Endothelial cell of umbilical vein (primary cell): ENCODE data around the gene CAMSAP3. TPM values are rescaled to one million over a fixed set of nuclear protein-coding genes. Genes with fewer than 3 reads are reported as not detected.

Experiments
- BruUV-seq: library from RNA; stranded (reverse); fragments of 400-500 nt; replicated peaks from 2 replicates; lab custom pipeline; 2021; lab: Mats Ljungman, UMichigan
- CTCF ChIA-PET: fragments of 300-600, 350-600 bp; sonication (Branson Sonifier 250); formaldehyde crosslinking; loops from one replicate; lab custom pipeline; 2021; ENCODE audit warnings: antibody characterized with exemption, inconsistent platforms; lab: Charles Lee
- POLR2A ChIA-PET: fragments of 300-600, 350-600 bp; sonication (Branson Sonifier 250); formaldehyde crosslinking; loops from one replicate; lab custom pipeline; 2021; ENCODE audit warnings: antibody characterized with exemption, inconsistent platforms; lab: Charles Lee
- DNase-seq: peaks from one replicate; pipeline ENCODE4 v3.0.0-alpha.2; 2011; ENCODE audit warnings: low read depth, low spot score
- FAIRE-seq: peaks from 2 replicates; lab custom pipeline; 2011; peaks lifted over from hg19 to GRCh38; lab: Jason Lieb, UNC
- H2AFZ ChIP-seq: 2 replicates; pipeline ENCODE4 v1.6.0; 2012; ENCODE audit warnings: low read depth, low read length, control low read depth, inconsistent platforms
- H3K27ac ChIP-seq: 2 replicates; pipeline ENCODE4 v1.5.1; 2011; ENCODE audit warnings: low read depth, mild to moderate bottlenecking, control low read depth, low read length, moderate library complexity; ENCODE audit not compliant: insufficient read depth
- H3K27me3 ChIP-seq, 2 experiments: 2 replicates each; pipeline versions ENCODE4 v1.6.0 to v1.6.1; 2011; ENCODE audit warnings: low read length in 2 of 2, mixed read lengths in 1 of 2; ENCODE audit not compliant: control insufficient read depth in 2 of 2, insufficient read depth in 2 of 2
- H3K36me3 ChIP-seq, 2 experiments: 2 replicates in 1 of 2; 3 replicates in 1 of 2; pipeline ENCODE4 v1.5.1; 2011; ENCODE audit warnings: low read length in 2 of 2, mild to moderate bottlenecking in 1 of 2, moderate library complexity in 1 of 2; ENCODE audit not compliant: control insufficient read depth in 2 of 2, insufficient read depth in 2 of 2; ENCODE audit errors: extremely low read depth in 1 of 2
- H3K4me1 ChIP-seq: 3 replicates; pipeline ENCODE4 v1.5.1; 2011; ENCODE audit warnings: mild to moderate bottlenecking, low read length; ENCODE audit not compliant: control insufficient read depth, insufficient read depth; ENCODE audit errors: extremely low read depth
- H3K4me2 ChIP-seq: 2 replicates; pipeline ENCODE4 v1.6.1; 2011; ENCODE audit warnings: low read length, control low read depth, mixed read lengths; ENCODE audit not compliant: insufficient read depth
- H3K4me3 ChIP-seq, 3 experiments: fragments of 200-600 bp in 1 of 3; sonication (generic), shearing (Covaris generic) in 1 of 3; replicated peaks in 1 of 3; 2 replicates each; pipeline ENCODE4 v1.5.1; 2011 to 2016; ENCODE audit warnings: control low read depth in 3 of 3, low read length in 3 of 3, mild to moderate bottlenecking in 2 of 3, inconsistent platforms in 1 of 3, low read depth in 1 of 3, moderate library complexity in 1 of 3; ENCODE audit not compliant: insufficient read depth in 1 of 3
- H3K79me2 ChIP-seq: 2 replicates; pipeline ENCODE4 v1.6.0; 2012; ENCODE audit warnings: low read length, inconsistent platforms; ENCODE audit not compliant: control insufficient read depth, insufficient read depth
- H3K9ac ChIP-seq: replicated peaks from 2 replicates; pipeline ENCODE3; 2011; ENCODE audit warnings: low read length, control low read depth; ENCODE audit not compliant: insufficient read depth; ENCODE audit errors: extremely low read depth
- H3K9me1 ChIP-seq: replicated peaks from 3 replicates; pipeline ENCODE4 v1.6.0; 2011; ENCODE audit warnings: mild to moderate bottlenecking, low read length; ENCODE audit not compliant: control insufficient read depth, insufficient read depth; ENCODE audit errors: extremely low read depth
- H3K9me3 ChIP-seq: replicated peaks from 2 replicates; pipeline ENCODE4 v1.5.1; 2012; ENCODE audit warnings: low read length, inconsistent platforms; ENCODE audit not compliant: control insufficient read depth, insufficient read depth
- H4K20me1 ChIP-seq: replicated peaks from 2 replicates; pipeline ENCODE3; 2011; ENCODE audit warnings: mild to moderate bottlenecking, low read length; ENCODE audit not compliant: control insufficient read depth, insufficient read depth; ENCODE audit errors: extremely low read depth
- EZH2 ChIP-seq: IDR thresholded peaks from 2 replicates; pipeline ENCODE4 v1.6.1; 2012; ENCODE audit warnings: borderline replicate concordance, low read depth, mild to moderate bottlenecking, moderate library complexity, low read length, inconsistent platforms; ENCODE audit not compliant: severe bottlenecking
- FOS ChIP-seq: IDR thresholded peaks from 2 replicates; pipeline ENCODE4 v1.6.1; 2011; ENCODE audit warnings: mild to moderate bottlenecking, low read length, moderate library complexity, borderline replicate concordance; ENCODE audit not compliant: insufficient read depth
- GATA2 ChIP-seq: IDR thresholded peaks from 2 replicates; pipeline ENCODE4 v1.7.0; 2011; ENCODE audit warnings: low read depth, mild to moderate bottlenecking, moderate library complexity, mixed read lengths, low read length; ENCODE audit not compliant: insufficient read length, insufficient read depth
- JUN ChIP-seq: IDR thresholded peaks from 2 replicates; pipeline ENCODE4 v1.6.1; 2011; ENCODE audit warnings: borderline replicate concordance, low read depth; ENCODE audit not compliant: insufficient read length, insufficient read depth
- MYC ChIP-seq: IDR thresholded peaks from one replicate; pipeline ENCODE4 v1.6.1; 2011; ENCODE audit warnings: mild to moderate bottlenecking, low read depth, low read length
- POLR2A ChIP-seq: IDR thresholded peaks from 2 replicates; pipeline ENCODE4 v1.6.1; 2012; ENCODE audit warnings: low read depth, mild to moderate bottlenecking, control low read depth, low read length
- POLR2AphosphoS5 ChIP-seq: IDR thresholded peaks from 2 replicates; pipeline ENCODE4 v1.6.1; 2012; ENCODE audit warnings: low read depth, mild to moderate bottlenecking, control low read depth, low read length, moderate library complexity; ENCODE audit not compliant: insufficient read depth
- dilution Hi-C: fragments of 300-500 bp; cut with MboI; formaldehyde crosslinking; loops from one replicate; pipeline ENCODE4 v1.15.0; 2019; ENCODE audit warnings: low sequenced_read_pairs; ENCODE audit not compliant: extremely low pct_ligation_motif_present
- intact Hi-C: fragments of 100-400 bp; cut with micrococcal nuclease; formaldehyde crosslinking; loops from one replicate; pipeline ENCODE4 v1.10.0; 2022
- polyA plus RNA-seq, 4 experiments: library from polyadenylated mRNA; depleted of rRNA in 3 of 4; stranded (reverse) in 3 of 4; unstranded in 1 of 4; fragments of >200 nt; gene quantifications; 2 replicates each; pipeline versions ENCODE4 v1.2.1 to v1.2.3, GENCODE V29; 2011 to 2012; ENCODE audit warnings: missing spikeins in 1 of 4
- total RNA-seq: library from RNA; stranded (reverse); gene quantifications from 2 replicates; pipeline ENCODE4 v1.2.3, GENCODE V29; 2021
- TF ChIP-seq, protein P1 (sequence below): IDR thresholded peaks from 2 replicates; pipeline ENCODE4 v1.6.1; 2011; ENCODE audit not compliant: insufficient read depth, insufficient read length
- TF ChIP-seq, protein P2 (sequence below), 2 donors: IDR thresholded peaks; 1 replicate in 1 of 2; 2 replicates in 1 of 2; pipeline ENCODE4 v1.5.1; 2011; ENCODE audit warnings: low read length in 2 of 2, mild to moderate bottlenecking in 2 of 2, moderate library complexity in 2 of 2, control low read depth in 1 of 2, inconsistent platforms in 1 of 2, low read depth in 1 of 2; ENCODE audit not compliant: insufficient read depth in 1 of 2; ENCODE audit errors: extremely low read depth in 1 of 2

Gene CAMSAP3
- total and polyA plus RNA-seq, 2 donors (not counting 3 experiments of a cell fraction or from before 2014, with no cell fraction given), result 0.11 to 0.22 TPM

DNA sequence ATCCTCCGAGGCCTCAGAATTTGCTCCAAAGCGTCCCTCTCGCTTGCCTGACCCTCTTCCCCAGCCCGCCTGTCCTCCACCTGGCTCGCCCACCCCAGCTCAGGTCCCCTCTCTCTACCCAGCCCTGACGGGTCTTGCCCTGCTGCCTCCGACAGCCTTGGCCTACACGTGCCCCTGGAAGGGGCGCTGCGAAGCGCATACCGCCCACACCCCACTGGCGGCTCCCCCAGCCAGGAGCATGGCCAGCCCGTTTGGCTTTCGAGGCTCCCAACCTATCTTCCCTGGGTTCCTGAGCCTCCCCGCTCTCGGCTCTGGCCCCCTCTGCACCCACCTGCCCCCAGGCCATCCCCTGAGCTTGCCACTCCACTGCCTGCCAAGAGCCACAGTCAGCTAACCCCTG, 29.1 kb downstream of the CAMSAP3 start:
- FAIRE-seq (no peak), DNase-seq (no peak)
- Histone ChIP-seq H3K27me3 (no peaks in the 10 kb centered on the region), H2AFZ (no peak overlapping the region), H3K9ac (no peak overlapping the region), H3K27ac (no peak overlapping the region), H3K79me2 (peaks cover 30% of the 10 kb centered on the region), H3K36me3 (peaks cover 2 to 33% of the 10 kb centered on the region in 2 experiments), H3K9me3 (no peaks in the 10 kb centered on the region), H3K9me1 (no peaks in the 10 kb centered on the region), H4K20me1 (no peaks in the 10 kb centered on the region), H3K4me3 (no peak overlapping the region), H3K4me2 (no peak overlapping the region), H3K4me1 (peaks cover 9% of the 10 kb centered on the region)
- dilution Hi-C loops, result no loop called here
- no TSS peak for BruUV-seq
- ChIA-PET POLR2A (interaction anchor here (0.6 kb wide), 1 partner anchor 175 kb away, joined by 3 read pairs; no protein-coding TSS in a partner anchor), CTCF (interaction anchor here (0.6 kb wide), 1 partner anchor 16 kb away, joined by 3 read pairs; no protein-coding TSS in a partner anchor)
- intact Hi-C loops, result no loop called here
- TF ChIP-seq POLR2A, result no peak

- Histone ChIP-seq H3K79me2 (peaks cover 41% of the 10 kb centered on the region), H2AFZ (no peak overlapping the region), H4K20me1 (no peaks in the 10 kb centered on the region), H3K4me3 (no peak overlapping the region), H3K9ac (no peak overlapping the region), H3K9me3 (no peaks in the 10 kb centered on the region), H3K27ac (no peak overlapping the region), H3K27me3 (no peaks in the 10 kb centered on the region), H3K4me2 (no peak overlapping the region), H3K36me3 (peaks cover 2 to 28% of the 10 kb centered on the region in 2 experiments), H3K4me1 (peaks cover 16% of the 10 kb centered on the region), H3K9me1 (no peaks in the 10 kb centered on the region)
- dilution Hi-C loops (no loop called here), intact Hi-C loops (no loop called here)
- DNase-seq (no peak), FAIRE-seq (no peak)
- ChIA-PET POLR2A (no interaction called here), CTCF (interaction anchor here (0.7 kb wide), 2 partner anchors 36 to 57 kb away, joined by 3 read pairs; no protein-coding TSS in a partner anchor)
- TF ChIP-seq, protein P1, sequence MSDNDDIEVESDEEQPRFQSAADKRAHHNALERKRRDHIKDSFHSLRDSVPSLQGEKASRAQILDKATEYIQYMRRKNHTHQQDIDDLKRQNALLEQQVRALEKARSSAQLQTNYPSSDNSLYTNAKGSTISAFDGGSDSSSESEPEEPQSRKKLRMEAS, result no peak
- no peak for TF ChIP-seq MYC
- no peak for TF ChIP-seq GATA2
- no peak for TF ChIP-seq JUN
- TF ChIP-seq POLR2AphosphoS5, result no peak
- TF ChIP-seq, protein P2, sequence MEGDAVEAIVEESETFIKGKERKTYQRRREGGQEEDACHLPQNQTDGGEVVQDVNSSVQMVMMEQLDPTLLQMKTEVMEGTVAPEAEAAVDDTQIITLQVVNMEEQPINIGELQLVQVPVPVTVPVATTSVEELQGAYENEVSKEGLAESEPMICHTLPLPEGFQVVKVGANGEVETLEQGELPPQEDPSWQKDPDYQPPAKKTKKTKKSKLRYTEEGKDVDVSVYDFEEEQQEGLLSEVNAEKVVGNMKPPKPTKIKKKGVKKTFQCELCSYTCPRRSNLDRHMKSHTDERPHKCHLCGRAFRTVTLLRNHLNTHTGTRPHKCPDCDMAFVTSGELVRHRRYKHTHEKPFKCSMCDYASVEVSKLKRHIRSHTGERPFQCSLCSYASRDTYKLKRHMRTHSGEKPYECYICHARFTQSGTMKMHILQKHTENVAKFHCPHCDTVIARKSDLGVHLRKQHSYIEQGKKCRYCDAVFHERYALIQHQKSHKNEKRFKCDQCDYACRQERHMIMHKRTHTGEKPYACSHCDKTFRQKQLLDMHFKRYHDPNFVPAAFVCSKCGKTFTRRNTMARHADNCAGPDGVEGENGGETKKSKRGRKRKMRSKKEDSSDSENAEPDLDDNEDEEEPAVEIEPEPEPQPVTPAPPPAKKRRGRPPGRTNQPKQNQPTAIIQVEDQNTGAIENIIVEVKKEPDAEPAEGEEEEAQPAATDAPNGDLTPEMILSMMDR (IDR thresholded peaks at IDR 0.05; ENCODE audit: extremely low read depth in 1 of 2, insufficient read depth in 1 of 2, low read depth in 1 of 2, low read length in 2 of 2), result no peak
- no peak for TF ChIP-seq FOS
- no peak for TF ChIP-seq POLR2A
- TF ChIP-seq EZH2, result no peak
- BruUV-seq, result no TSS peak
Measured at GRCh38 chr19:7625763-7626372, 30.2 kb downstream of the CAMSAP3 start.
